Neural progenitor cell (in vitro differentiated cells): ENCODE data around the gene ARHGAP21. TPM values are rescaled to one million over a fixed set of nuclear protein-coding genes. Genes with fewer than 3 reads are reported as not detected.
"Not testable (repeated sequence)": the region's sequence is repeated elsewhere in the genome, so short reads cannot be mapped to it uniquely, and the experiment has no call there.

Source experiments
- DNase-seq: peaks from one replicate; pipeline ENCODE4 v3.0.0-alpha.2; 2016; ENCODE audit warnings: low spot score
- H2AFZ ChIP-seq: fragments of 200-600 bp; sonication (generic); replicated peaks from 2 replicates; pipeline ENCODE4 v1.6.1; 2016; ENCODE audit warnings: antibody characterized with exemption
- H3F3A ChIP-seq: fragments of 200-600 bp; sonication (generic); 2 replicates; pipeline ENCODE4 v1.6.1; 2016; ENCODE audit warnings: antibody characterized with exemption, low read depth
- H3K27ac ChIP-seq: fragments of 200-600 bp; sonication (generic); 2 replicates; pipeline ENCODE4 v1.5.1; 2016; ENCODE audit warnings: mild to moderate bottlenecking
- H3K27me3 ChIP-seq: fragments of 200-600 bp; sonication (generic); 2 replicates; pipeline ENCODE4 v1.6.1; 2016; ENCODE audit warnings: mild to moderate bottlenecking, moderate library complexity
- H3K36me3 ChIP-seq: fragments of 200-600 bp; sonication (generic); 2 replicates; pipeline ENCODE4 v1.5.1; 2016
- H3K4me1 ChIP-seq: fragments of 200-600 bp; sonication (generic); 2 replicates; pipeline ENCODE4 v1.6.1; 2016; ENCODE audit warnings: mixed run types
- H3K4me2 ChIP-seq: fragments of 200-600 bp; sonication (generic); 2 replicates; pipeline ENCODE4 v1.6.1; 2016
- H3K4me3 ChIP-seq: fragments of 200-600 bp; sonication (generic); 2 replicates; pipeline ENCODE4 v1.5.1; 2016
- H3K79me2 ChIP-seq: fragments of 200-600 bp; sonication (generic); 2 replicates; pipeline ENCODE4 v1.6.1; 2016; ENCODE audit warnings: low read depth
- H3K9ac ChIP-seq: fragments of 200-600 bp; sonication (generic); 2 replicates; pipeline ENCODE4 v1.6.1; 2016
- H3K9me3 ChIP-seq: fragments of 200-600 bp; sonication (generic); 2 replicates; pipeline ENCODE4 v1.5.1; 2016; ENCODE audit warnings: low read depth
- H4K20me1 ChIP-seq: fragments of 200-600 bp; sonication (generic); 2 replicates; pipeline ENCODE4 v1.6.1; 2016; ENCODE audit warnings: low read depth
- H3K27ac Mint-ChIP-seq: 3 replicates; pipeline ENCODE4 v1.8.0; 2021; ENCODE audit warnings: mixed read lengths
- H3K27me3 Mint-ChIP-seq: 2 replicates; pipeline ENCODE4 v1.8.0; 2022; ENCODE audit warnings: low read depth, mild to moderate bottlenecking, inconsistent platforms, moderate library complexity, mixed read lengths; ENCODE audit not compliant: insufficient read depth
- H3K36me3 Mint-ChIP-seq: 3 replicates; pipeline ENCODE4 v1.8.0; 2021; ENCODE audit warnings: mixed read lengths
- H3K4me1 Mint-ChIP-seq: 3 replicates; pipeline ENCODE4 v1.8.0; 2021; ENCODE audit warnings: mixed read lengths
- H3K4me3 Mint-ChIP-seq: 3 replicates; pipeline ENCODE4 v1.8.0; 2021; ENCODE audit warnings: mild to moderate bottlenecking, moderate library complexity, mixed read lengths
- H3K9me3 Mint-ChIP-seq: 3 replicates; pipeline ENCODE4 v1.8.0; 2020; ENCODE audit warnings: mixed read lengths
- EZH2 ChIP-seq: fragments of 200-600 bp; sonication (generic); IDR thresholded peaks from 2 replicates; pipeline ENCODE4 v1.6.1; 2017; ENCODE audit warnings: antibody characterized with exemption, mild to moderate bottlenecking, moderate library complexity
- EZH2phosphoT487 ChIP-seq: fragments of 200-600 bp; sonication (generic); IDR thresholded peaks from 2 replicates; pipeline ENCODE4 v1.6.1; 2017; ENCODE audit warnings: antibody characterized with exemption
- total RNA-seq: library from RNA; depleted of rRNA; stranded (reverse); fragments of >200 nt; gene quantifications from 2 replicates; pipeline ENCODE4 v1.2.3, GENCODE V29; 2015; ENCODE audit warnings: low replicate concordance
- TF ChIP-seq, protein P1 (sequence below): fragments of 200-600 bp; sonication (generic); IDR thresholded peaks from 2 replicates; pipeline ENCODE4 v1.5.1; 2017; ENCODE audit warnings: antibody characterized with exemption, mild to moderate bottlenecking

The ARHGAP21 gene
- total RNA-seq, 1 donor from 2014 or later = 65.7 TPM

DNA sequence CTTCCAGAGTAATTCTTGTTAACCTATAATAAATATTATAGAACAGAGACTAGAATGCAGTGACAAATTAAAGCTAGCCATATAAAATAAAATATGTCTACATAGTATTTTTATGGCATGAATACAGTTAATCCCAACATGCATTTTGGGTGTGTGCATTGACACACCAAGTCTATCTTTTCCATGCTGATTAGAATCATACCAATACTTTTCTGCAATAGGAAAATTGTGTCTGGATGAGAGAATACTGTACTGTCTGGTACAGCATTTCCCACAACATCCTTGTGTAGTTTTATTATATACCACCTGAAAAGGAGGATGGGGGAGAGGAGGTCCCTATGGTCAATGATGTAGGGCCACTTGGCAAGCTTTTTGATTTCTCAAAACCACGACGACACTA lies 100.3 kb downstream of the ARHGAP21 start:
- Histone ChIP-seq H2AFZ (no peak overlapping the region), H3K4me1 (no peaks in the 10 kb centered on the region), H3F3A (peaks cover 2% of the 10 kb centered on the region), H3K4me3 (no peak overlapping the region), H3K36me3 (no peaks in the 10 kb centered on the region), H3K27ac (no peak overlapping the region), H3K27me3 (no peaks in the 10 kb centered on the region), H3K4me2 (no peak overlapping the region), H3K79me2 (no peaks in the 10 kb centered on the region), H3K9me3 (no peaks in the 10 kb centered on the region), H3K9ac (no peak overlapping the region), H4K20me1 (no peaks in the 10 kb centered on the region)
- peaks cover 4% of the 10 kb centered on the region for H3K4me1 Mint-ChIP-seq
- TF ChIP-seq EZH2 = no peak
- no peak for TF ChIP-seq EZH2phosphoT487
- TF ChIP-seq, protein P1, sequence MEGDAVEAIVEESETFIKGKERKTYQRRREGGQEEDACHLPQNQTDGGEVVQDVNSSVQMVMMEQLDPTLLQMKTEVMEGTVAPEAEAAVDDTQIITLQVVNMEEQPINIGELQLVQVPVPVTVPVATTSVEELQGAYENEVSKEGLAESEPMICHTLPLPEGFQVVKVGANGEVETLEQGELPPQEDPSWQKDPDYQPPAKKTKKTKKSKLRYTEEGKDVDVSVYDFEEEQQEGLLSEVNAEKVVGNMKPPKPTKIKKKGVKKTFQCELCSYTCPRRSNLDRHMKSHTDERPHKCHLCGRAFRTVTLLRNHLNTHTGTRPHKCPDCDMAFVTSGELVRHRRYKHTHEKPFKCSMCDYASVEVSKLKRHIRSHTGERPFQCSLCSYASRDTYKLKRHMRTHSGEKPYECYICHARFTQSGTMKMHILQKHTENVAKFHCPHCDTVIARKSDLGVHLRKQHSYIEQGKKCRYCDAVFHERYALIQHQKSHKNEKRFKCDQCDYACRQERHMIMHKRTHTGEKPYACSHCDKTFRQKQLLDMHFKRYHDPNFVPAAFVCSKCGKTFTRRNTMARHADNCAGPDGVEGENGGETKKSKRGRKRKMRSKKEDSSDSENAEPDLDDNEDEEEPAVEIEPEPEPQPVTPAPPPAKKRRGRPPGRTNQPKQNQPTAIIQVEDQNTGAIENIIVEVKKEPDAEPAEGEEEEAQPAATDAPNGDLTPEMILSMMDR = no peak
- no peaks in the 10 kb centered on the region for H3K27me3 Mint-ChIP-seq
- peaks cover 11% of the 10 kb centered on the region for H3K36me3 Mint-ChIP-seq
- H3K9me3 Mint-ChIP-seq = no peaks in the 10 kb centered on the region
- H3K27ac Mint-ChIP-seq = no peak overlapping the region
- no peak for DNase-seq
- H3K4me3 Mint-ChIP-seq = no peak overlapping the region

- H3K36me3 ChIP-seq = peaks cover under 1% of the 10 kb centered on the region
- H3K27ac ChIP-seq = no peak overlapping the region
- H2AFZ ChIP-seq = no peak overlapping the region
- peaks cover 5% of the 10 kb centered on the region for H3F3A ChIP-seq
- no peaks in the 10 kb centered on the region for H3K79me2 ChIP-seq
- no peaks in the 10 kb centered on the region for H3K9me3 ChIP-seq
- no peaks in the 10 kb centered on the region for H3K27me3 ChIP-seq
- no peak overlapping the region for H3K9ac ChIP-seq
- Mint-ChIP-seq H3K27ac (no peak overlapping the region), H3K4me1 (peaks cover 4% of the 10 kb centered on the region), H3K36me3 (peaks cover 13% of the 10 kb centered on the region), H3K9me3 (no peaks in the 10 kb centered on the region), H3K27me3 (no peaks in the 10 kb centered on the region), H3K4me3 (no peak overlapping the region)
- no peak overlapping the region for H3K4me2 ChIP-seq
- no peak overlapping the region for H3K4me3 ChIP-seq
- H4K20me1 ChIP-seq = no peaks in the 10 kb centered on the region
- no peak for DNase-seq
- no peak for TF ChIP-seq EZH2
- TF ChIP-seq, protein P1 = no peak
- no peak for TF ChIP-seq EZH2phosphoT487
- no peaks in the 10 kb centered on the region for H3K4me1 ChIP-seq
Measured at GRCh38 chr10:24622781-24623301, 100.8 kb downstream of the ARHGAP21 start.

- not testable (repeated sequence) for H3K4me3 ChIP-seq, H3K4me2 ChIP-seq, H3K27ac ChIP-seq, H3K9me3 Mint-ChIP-seq, H3K9me3 ChIP-seq, H3K79me2 ChIP-seq, H3F3A ChIP-seq, H3K4me1 ChIP-seq, H3K27ac Mint-ChIP-seq, H3K27me3 ChIP-seq, H3K4me1 Mint-ChIP-seq, H3K36me3 ChIP-seq, H2AFZ ChIP-seq, DNase-seq, H3K4me3 Mint-ChIP-seq, H3K27me3 Mint-ChIP-seq, H4K20me1 ChIP-seq, H3K9ac ChIP-seq
- H3K36me3 Mint-ChIP-seq = peaks cover 14% of the 10 kb centered on the region
Measured at GRCh38 chr10:24621035-24621795, 102.5 kb downstream of the ARHGAP21 start.

- H3K4me2 ChIP-seq, H3K36me3 ChIP-seq, H3K27ac ChIP-seq, H3K9me3 Mint-ChIP-seq, DNase-seq, H2AFZ ChIP-seq, H3K4me3 Mint-ChIP-seq, H4K20me1 ChIP-seq, H3K79me2 ChIP-seq, H3K9ac ChIP-seq, H3K27me3 ChIP-seq, H3K4me1 Mint-ChIP-seq, H3F3A ChIP-seq, H3K9me3 ChIP-seq, H3K27ac Mint-ChIP-seq, H3K4me1 ChIP-seq, H3K27me3 Mint-ChIP-seq, H3K4me3 ChIP-seq: not testable (repeated sequence)
- peaks cover 18% of the 10 kb centered on the region for H3K36me3 Mint-ChIP-seq
Measured at GRCh38 chr10:24619994-24620310, 103.7 kb downstream of the ARHGAP21 start.

DNA sequence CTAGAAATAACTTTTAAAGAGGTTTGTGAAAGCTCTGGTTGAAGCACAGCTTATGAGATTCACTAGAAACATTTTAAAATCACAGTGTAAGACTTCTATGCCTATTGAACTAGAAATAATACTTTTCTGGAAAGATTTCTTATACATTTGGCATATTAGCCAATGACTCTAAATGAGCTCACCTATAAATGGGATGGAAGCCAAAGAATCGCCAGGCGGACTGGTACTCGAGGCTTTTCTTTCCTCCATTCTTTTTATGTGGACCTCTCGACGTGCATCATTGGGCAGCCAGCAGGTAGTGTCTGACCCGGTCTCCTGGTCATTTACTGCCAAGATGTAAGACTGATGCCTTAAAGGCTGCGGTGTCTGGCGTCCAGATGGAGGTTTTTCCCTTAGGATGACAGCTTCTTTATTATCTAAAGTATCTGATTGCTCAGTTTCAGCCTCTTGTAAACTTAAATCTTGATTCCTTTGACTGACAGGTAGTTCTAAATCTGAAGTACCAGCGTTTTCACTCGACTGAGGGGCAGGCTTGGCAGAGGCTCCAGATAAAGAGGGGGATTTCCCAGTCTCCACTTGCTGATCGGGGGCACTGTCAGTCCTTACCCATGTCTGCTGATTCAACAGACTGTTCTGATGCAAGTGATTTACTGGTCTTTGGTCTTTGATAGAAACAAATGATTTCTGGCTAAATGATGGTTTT lies 104.2 kb downstream of the ARHGAP21 start:
- H3F3A ChIP-seq, H2AFZ ChIP-seq, H3K9me3 Mint-ChIP-seq, H3K4me1 Mint-ChIP-seq, H3K4me3 Mint-ChIP-seq, DNase-seq, H3K27ac ChIP-seq, H3K9ac ChIP-seq, H3K79me2 ChIP-seq, H3K27me3 ChIP-seq, H3K27ac Mint-ChIP-seq, H3K4me3 ChIP-seq, H4K20me1 ChIP-seq, H3K27me3 Mint-ChIP-seq, H3K4me1 ChIP-seq, H3K9me3 ChIP-seq, H3K36me3 ChIP-seq, H3K4me2 ChIP-seq: not testable (repeated sequence)
- peaks cover 18% of the 10 kb centered on the region for H3K36me3 Mint-ChIP-seq
